GM12891 (cell line): ENCODE results near the gene ACE2.
A peak's percentile ranks its signal among the peaks of the same experiment; 100 is the strongest.

Experiments used
- DNase-seq: peaks from one replicate; pipeline ENCODE4 v3.0.0; 2011; ENCODE audit warnings: low spot score; ENCODE audit not compliant: insufficient read length
- FAIRE-seq: peaks from 2 replicates; lab custom pipeline; 2011; peaks lifted over from hg19 to GRCh38; lab: Jason Lieb, UNC
- PAX5 ChIP-seq: IDR thresholded peaks from 2 replicates; pipeline ENCODE4 v1.6.1; 2011; ENCODE audit warnings: low read length, moderate library complexity, mild to moderate bottlenecking; ENCODE audit not compliant: insufficient read depth, severe bottlenecking
- POLR2A ChIP-seq: IDR thresholded peaks from 2 replicates; pipeline ENCODE4 v1.6.1; 2011; ENCODE audit warnings: low read depth, low read length, control low read depth
- POLR2AphosphoS5 ChIP-seq: IDR thresholded peaks from 2 replicates; pipeline ENCODE4 v1.6.1; 2011; ENCODE audit warnings: low read depth, low read length, control low read depth
- POU2F2 ChIP-seq: IDR thresholded peaks from 2 replicates; pipeline ENCODE4 v1.6.1; 2011; ENCODE audit warnings: low read depth, mild to moderate bottlenecking, control low read depth, low read length, moderate library complexity
- SPI1 ChIP-seq: IDR thresholded peaks from 2 replicates; pipeline ENCODE4 v1.6.1; 2011; ENCODE audit warnings: low read depth, low read length, control low read depth
- TAF1 ChIP-seq: IDR thresholded peaks from 2 replicates; pipeline ENCODE4 v1.6.1; 2011; ENCODE audit warnings: low read depth, low read length, control low read depth

The ACE2 gene

DNA sequence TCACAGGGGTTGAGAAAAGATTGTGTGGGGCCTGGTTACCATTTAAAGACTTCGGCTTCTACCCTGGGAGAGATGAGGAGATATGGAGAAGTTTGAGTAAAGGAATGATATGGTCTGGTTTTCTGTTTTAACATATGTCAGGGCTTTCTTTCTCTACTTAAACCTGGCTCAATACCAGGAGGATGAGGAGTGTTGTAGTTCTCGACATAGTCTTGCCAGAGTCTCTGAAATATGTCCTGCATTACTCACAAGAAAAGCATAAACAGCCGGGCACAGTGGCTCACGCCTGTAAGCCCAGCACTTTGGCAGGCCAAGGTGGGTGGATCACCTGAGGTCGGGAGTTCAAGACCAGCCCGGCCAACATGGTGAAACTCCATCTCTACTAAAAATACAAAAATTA is 16.4 kb upstream of the ACE2 start:
- FAIRE-seq, result no peak

DNA sequence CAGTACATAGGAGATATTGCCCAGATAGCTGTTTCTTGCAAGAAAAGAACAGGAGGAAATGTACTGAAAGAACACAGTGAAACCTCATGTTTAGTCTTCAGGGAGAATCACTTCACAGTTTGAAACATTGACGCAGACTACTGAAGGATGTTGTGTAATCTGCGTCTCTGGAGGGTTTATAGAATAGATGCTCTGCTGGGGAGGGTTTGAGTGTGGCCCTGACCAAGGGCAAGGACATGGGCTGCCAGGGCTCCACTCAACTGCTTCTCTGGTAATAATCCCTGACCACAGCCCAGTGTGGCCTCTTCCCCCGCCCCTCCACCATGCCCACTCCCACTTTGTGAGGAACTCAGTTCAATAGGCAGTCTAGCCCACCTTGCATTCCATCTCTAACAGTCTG is 15.8 kb upstream of the ACE2 start:
- TF ChIP-seq PAX5 (no peak), POLR2A (no peak), TAF1 (no peak), POU2F2 (no peak), SPI1 (no peak), POLR2AphosphoS5 (no peak)
- FAIRE-seq, result no peak
- DNase-seq, result no peak

More for the DNA sequence above, 16.4 kb upstream of the ACE2 start:
- DNase-seq, result no peak
- no peak for TF ChIP-seq PAX5
- TF ChIP-seq SPI1, result no peak
- TF ChIP-seq POLR2A, result no peak
- no peak for TF ChIP-seq POU2F2
- TF ChIP-seq POLR2AphosphoS5, result no peak
- no peak for TF ChIP-seq TAF1

DNA sequence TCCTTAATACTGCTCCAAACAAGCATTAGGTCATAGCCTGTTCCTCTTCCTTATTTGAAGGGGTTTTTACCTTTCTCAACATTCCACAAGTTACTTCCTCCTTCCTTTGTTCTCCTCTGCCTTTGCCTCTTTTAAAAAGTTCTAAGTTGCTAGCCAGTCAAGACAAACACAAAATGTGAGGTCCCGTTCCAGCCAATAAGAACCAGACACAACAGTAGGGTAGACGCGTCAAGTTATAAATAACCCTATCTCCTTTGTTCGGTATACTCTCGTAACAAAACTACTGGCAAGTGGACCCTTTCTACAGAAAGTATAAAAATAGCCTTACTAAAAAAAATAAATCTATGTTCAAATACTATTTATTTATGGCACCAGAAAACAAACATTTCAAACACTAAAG is 6.3 kb upstream of the ACE2 start:
- no peak for TF ChIP-seq PAX5
- no peak for TF ChIP-seq TAF1
- no peak for TF ChIP-seq SPI1
- no peak for TF ChIP-seq POLR2A
- no peak for TF ChIP-seq POU2F2
- no peak for TF ChIP-seq POLR2AphosphoS5
- no peak for DNase-seq
- FAIRE-seq, result no peak

DNA sequence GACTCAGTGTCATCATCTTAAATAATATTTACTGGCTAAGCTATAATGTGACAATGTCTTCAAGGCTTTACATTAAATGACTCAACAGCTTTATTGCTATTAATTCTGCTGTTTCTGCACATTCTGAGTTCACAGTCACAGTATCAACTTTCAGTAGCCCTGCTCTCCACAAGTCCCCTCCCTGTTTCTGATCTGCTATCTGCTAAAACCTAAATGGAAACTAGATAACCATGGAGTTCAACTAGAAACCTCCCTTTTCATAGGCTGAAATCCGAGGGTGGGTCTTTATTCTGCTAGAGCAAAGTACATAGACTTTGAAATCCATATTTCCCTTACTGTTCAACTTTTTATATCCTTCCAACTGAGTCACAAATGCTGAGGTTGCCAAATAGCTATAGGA is 5.4 kb upstream of the ACE2 start:
- FAIRE-seq (no peak), DNase-seq (no peak)
- TF ChIP-seq TAF1, result no peak
- TF ChIP-seq PAX5, result no peak

DNA sequence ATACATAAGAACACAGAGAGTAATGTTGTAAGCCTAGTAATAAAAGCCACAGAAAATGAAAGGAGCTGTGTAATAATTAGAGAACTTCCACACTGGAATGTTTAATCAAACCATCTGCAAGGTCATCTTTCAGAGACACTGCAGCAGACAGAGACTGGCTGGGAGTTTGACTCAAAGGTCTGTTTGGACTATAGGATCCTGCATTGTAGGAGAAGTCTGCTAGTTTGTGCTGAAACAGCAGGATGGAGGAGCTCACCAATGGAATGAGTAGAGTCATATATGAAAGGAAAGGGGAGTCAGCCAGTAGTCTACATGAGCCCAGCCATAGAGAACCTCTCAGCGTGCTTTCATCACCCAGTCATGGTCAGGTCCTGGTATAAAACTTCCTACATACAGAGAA is 4.5 kb upstream of the ACE2 start:
- no peak for TF ChIP-seq POLR2A
- TF ChIP-seq PAX5, result no peak
- TF ChIP-seq SPI1, result no peak
- no peak for TF ChIP-seq TAF1
- TF ChIP-seq POU2F2, result no peak
- TF ChIP-seq POLR2AphosphoS5, result no peak
- no peak for FAIRE-seq
- no peak for DNase-seq

DNA sequence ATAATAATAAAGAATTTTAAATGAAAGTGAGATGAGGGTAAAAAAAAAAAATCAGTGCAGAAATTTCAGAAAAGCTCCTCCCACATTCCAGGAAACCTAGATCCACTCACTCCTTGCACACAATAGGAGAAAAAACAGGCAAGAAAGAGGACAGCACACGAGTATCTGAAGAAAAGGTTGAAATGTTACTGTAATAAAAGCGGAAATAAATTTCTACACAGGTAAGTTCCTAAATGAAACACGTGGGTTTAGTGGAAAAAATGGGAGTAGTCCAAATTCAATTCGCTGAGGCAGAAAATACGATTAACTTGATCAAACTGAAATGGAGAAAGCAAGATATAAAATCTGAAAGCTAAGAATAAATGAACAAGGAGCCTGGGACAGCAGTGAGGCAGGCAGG is 2.0 kb upstream of the ACE2 start:
- TF ChIP-seq POU2F2 (no peak), PAX5 (no peak), POLR2A (no peak), TAF1 (no peak), SPI1 (no peak), POLR2AphosphoS5 (no peak)
- DNase-seq (no peak), FAIRE-seq (no peak)

DNA sequence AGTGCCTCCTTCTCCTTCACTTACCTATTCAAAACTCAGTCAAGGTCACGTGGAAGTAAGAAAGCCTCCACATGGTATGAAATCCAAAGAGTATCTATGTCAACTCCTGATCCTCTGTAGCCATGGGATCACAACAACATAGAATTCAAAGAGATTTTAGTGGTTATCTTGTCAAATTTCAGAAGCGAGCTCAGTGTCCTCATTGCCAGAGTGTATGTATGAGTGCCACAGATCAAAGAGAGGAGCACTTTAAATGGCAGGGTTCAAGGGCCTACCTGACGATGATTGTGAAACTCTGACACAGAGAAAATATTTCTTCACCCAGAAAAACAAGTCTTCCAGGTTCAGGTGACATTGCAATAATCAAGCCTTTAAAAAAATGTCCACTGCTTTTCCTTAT is 1.2 kb upstream of the ACE2 start:
- no peak for DNase-seq
- no peak for TF ChIP-seq TAF1
- TF ChIP-seq PAX5, result no peak
- no peak for TF ChIP-seq SPI1
- TF ChIP-seq POLR2A, result no peak
- no peak for TF ChIP-seq POLR2AphosphoS5
- TF ChIP-seq POU2F2, result no peak
- FAIRE-seq, result no peak

DNA sequence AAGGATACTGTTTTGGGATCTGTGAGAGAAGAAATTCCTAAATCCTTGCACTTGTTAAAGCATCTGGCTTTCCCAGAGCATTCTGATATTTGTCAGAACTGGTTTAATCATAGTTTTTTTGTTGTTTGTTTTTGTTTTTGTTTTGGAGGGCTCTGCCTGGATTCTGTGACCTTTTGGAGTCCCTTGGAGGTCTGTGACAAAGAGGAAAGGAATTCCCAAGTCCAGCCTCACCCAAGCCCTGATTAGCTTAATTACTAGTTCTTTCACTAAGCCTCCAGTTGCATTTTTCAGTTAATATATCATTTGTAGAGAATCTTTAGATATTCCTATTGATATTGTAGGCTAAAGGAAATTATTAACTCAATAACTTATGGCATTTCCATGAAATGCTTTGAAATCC is 711 bp downstream of the ACE2 start:
- FAIRE-seq (no peak), DNase-seq (no peak)
- TF ChIP-seq POU2F2, result no peak
- no peak for TF ChIP-seq POLR2A
- TF ChIP-seq TAF1, result no peak
- no peak for TF ChIP-seq PAX5
- TF ChIP-seq POLR2AphosphoS5, result no peak
- no peak for TF ChIP-seq SPI1

DNA sequence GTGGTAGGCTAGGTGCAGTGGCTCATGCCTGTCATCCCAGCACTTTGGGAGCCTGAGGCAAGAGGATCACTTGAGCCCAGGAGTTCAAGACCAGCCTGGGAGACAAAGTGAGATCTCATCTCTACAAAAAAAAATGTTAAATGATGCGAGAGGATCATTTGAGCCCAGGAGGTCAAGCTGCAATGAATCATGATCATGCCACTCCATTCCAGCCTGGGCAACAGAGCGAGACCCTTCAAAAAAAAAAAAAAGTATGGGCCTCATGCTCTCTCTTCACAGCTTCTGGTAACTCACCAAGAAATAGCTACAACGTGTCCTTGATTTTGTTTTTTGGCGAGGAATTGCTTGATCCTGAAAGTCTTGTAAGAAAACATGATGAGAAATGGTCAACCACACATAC is 1.3 kb downstream of the ACE2 start:
- DNase-seq (no peak), FAIRE-seq (no peak)
- TF ChIP-seq TAF1, result no peak
- no peak for TF ChIP-seq POLR2AphosphoS5
- no peak for TF ChIP-seq POLR2A
- no peak for TF ChIP-seq POU2F2
- TF ChIP-seq SPI1, result no peak
- TF ChIP-seq PAX5, result no peak

DNA sequence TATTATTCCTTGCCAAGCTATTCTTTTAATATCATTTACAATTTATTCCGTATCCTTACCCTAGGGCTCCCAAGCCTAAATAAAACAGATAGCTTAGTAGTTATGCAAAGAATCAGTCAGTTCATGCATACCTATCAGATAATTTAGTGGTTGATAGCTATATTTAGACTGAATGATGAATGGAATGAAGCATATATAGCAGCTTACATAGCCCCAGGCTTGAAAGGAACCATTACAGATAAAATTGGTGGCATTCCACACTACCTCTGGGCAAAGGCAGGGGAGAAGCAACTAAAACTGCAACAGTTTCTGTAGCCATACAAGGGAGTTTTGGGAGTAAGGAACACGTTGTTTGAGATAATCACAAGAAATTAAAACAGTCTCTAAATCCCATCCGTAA is 2.7 kb downstream of the ACE2 start:
- DNase-seq (no peak), FAIRE-seq (peak; percentile 57)
- no peak for TF ChIP-seq SPI1

DNA sequence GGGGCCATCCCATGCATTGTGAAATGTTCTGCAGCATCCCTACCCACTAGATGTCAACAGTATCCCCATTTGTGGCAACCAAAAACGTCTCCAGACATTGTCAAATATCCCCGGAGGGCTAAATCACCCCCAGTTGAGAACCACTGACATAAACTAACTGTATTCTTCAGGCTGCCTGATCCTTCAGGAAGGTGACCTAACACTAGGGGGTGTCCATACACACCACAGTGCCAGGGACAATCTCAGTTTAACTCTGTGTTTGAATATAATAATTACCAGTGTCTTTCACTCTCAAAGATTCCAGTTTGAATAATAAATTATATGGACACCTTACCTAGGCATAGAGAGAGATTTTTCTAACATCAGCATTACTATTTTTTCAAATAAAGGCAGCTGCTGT is 6.4 kb downstream of the ACE2 start:
- no peak for FAIRE-seq
- no peak for DNase-seq
- TF ChIP-seq TAF1, result no peak
- no peak for TF ChIP-seq POLR2A
- TF ChIP-seq POU2F2, result no peak
- TF ChIP-seq PAX5, result no peak
- no peak for TF ChIP-seq SPI1
- TF ChIP-seq POLR2AphosphoS5, result no peak
